PC-3 (cell line): ENCODE measurements around the gene CASP8. TPM values are rescaled to one million over a fixed set of nuclear protein-coding genes. Genes with fewer than 3 reads are reported as not detected.

Source experiments
- ATAC-seq: fragments of 200-7000 bp; cut with Tn5 transposase; 2 replicates; pipeline ENCODE4 v1.9.1; 2020; ENCODE audit warnings: mild to moderate bottlenecking, moderate library complexity
- BruUV-seq: library from RNA; stranded (reverse); fragments of 400-500 nt; replicated peaks from 2 replicates; lab custom pipeline; 2021; lab: Mats Ljungman, UMichigan
- CTCF ChIA-PET: fragments of 300-600 bp; sonication (Branson Sonifier 250); formaldehyde crosslinking; loops from one replicate; lab custom pipeline; 2022; ENCODE audit warnings: antibody characterized with exemption; lab: Charles Lee
- POLR2A ChIA-PET: fragments of 300-600 bp; sonication (Branson Sonifier 250); formaldehyde crosslinking; loops from one replicate; lab custom pipeline; 2022; ENCODE audit warnings: antibody characterized with exemption; ENCODE audit not compliant: unreplicated experiment; lab: Charles Lee
- DNase-seq: peaks from one replicate; pipeline ENCODE4 v3.0.0-alpha.2; 2015
- H2AFZ ChIP-seq: fragments of 300-600 bp; sonication (generic); 2 replicates; pipeline ENCODE4 v1.6.0; 2016; ENCODE audit warnings: antibody characterized with exemption, low read length
- H3F3A ChIP-seq: fragments of 300-600 bp; sonication (generic); one replicate; pipeline ENCODE4 v1.6.0; 2017; ENCODE audit warnings: antibody characterized with exemption, low read length, control low read depth, mild to moderate bottlenecking; ENCODE audit not compliant: unreplicated experiment
- H3K27ac ChIP-seq: fragments of 300-600 bp; sonication (generic); 2 replicates; pipeline ENCODE4 v1.5.1; 2016; ENCODE audit warnings: mild to moderate bottlenecking, low read length
- H3K27me3 ChIP-seq: fragments of 300-600 bp; sonication (generic); 2 replicates; pipeline ENCODE4 v1.6.1; 2016; ENCODE audit warnings: low read length, mixed read lengths
- H3K36me3 ChIP-seq: fragments of 300-600 bp; sonication (generic); 2 replicates; pipeline ENCODE4 v1.6.1; 2016; ENCODE audit warnings: low read depth, mixed run types, low read length, mixed read lengths
- H3K4me1 ChIP-seq: fragments of 300-600 bp; sonication (generic); 2 replicates; pipeline ENCODE4 v1.5.1; 2016; ENCODE audit warnings: low read length; ENCODE audit not compliant: insufficient read depth
- H3K4me2 ChIP-seq: fragments of 300-600 bp; sonication (generic); 2 replicates; pipeline ENCODE4 v1.6.0; 2016; ENCODE audit warnings: low read length
- H3K4me3 ChIP-seq: fragments of 300-600 bp; sonication (generic); 2 replicates; pipeline ENCODE4 v1.5.1; 2016; ENCODE audit warnings: mild to moderate bottlenecking, low read length, mixed read lengths
- H3K79me2 ChIP-seq: fragments of 300-600 bp; sonication (generic); 2 replicates; pipeline ENCODE4 v1.6.1; 2017; ENCODE audit warnings: low read length, mixed read lengths
- H3K9ac ChIP-seq: fragments of 300-600 bp; sonication (generic); 2 replicates; pipeline ENCODE4 v1.6.0; 2016; ENCODE audit warnings: mild to moderate bottlenecking, low read length
- H3K9me2 ChIP-seq: fragments of 300-600 bp; sonication (generic); replicated peaks from 2 replicates; pipeline ENCODE4 v1.6.1; 2016; ENCODE audit warnings: mixed run types, low read length, mixed read lengths
- H3K9me3 ChIP-seq: fragments of 300-600 bp; sonication (generic); 2 replicates; pipeline ENCODE4 v1.6.1; 2016; ENCODE audit warnings: low read length, mixed read lengths
- H4K20me1 ChIP-seq: fragments of 300-600 bp; sonication (generic); 2 replicates; pipeline ENCODE4 v1.6.1; 2016; ENCODE audit warnings: low read length, mixed read lengths
- EZH2 ChIP-seq: fragments of 300-600 bp; sonication (generic); IDR thresholded peaks from one replicate; pipeline ENCODE4 v1.6.1; 2017; ENCODE audit warnings: antibody characterized with exemption, mild to moderate bottlenecking, low read length; ENCODE audit not compliant: unreplicated experiment
- EZH2phosphoT487 ChIP-seq: fragments of 300-600 bp; sonication (generic); IDR thresholded peaks from 2 replicates; pipeline ENCODE4 v1.6.1; 2018; ENCODE audit warnings: mild to moderate bottlenecking, antibody characterized with exemption, low read length, borderline replicate concordance
- intact Hi-C: fragments of 100-400 bp; cut with micrococcal nuclease; formaldehyde crosslinking; loops from 2 replicates; pipeline ENCODE4 v1.9.0; 2023
- total RNA-seq: library from RNA; depleted of rRNA; stranded (reverse); fragments of >200 nt; gene quantifications from 2 replicates; pipeline ENCODE4 v1.2.3, GENCODE V29; 2014
- TF ChIP-seq, protein P1 (sequence below): fragments of 300-600 bp; sonication (generic); conservative IDR thresholded peaks from 2 replicates; pipeline ENCODE4 v1.5.1; 2017; ENCODE audit warnings: antibody characterized with exemption, low read depth, mild to moderate bottlenecking, low read length

Gene CASP8
- total RNA-seq, 1 experiment from 2014 or later: 29.4 TPM

GRCh38 chr2:201307876-201308275 lies 47.5 kb downstream of the CASP8 start:
- Histone ChIP-seq H3K9ac (no peak overlapping the region), H3F3A (no peaks in the 10 kb centered on the region), H4K20me1 (no peaks in the 10 kb centered on the region), H3K36me3 (no peaks in the 10 kb centered on the region), H3K4me1 (no peaks in the 10 kb centered on the region), H3K27me3 (no peaks in the 10 kb centered on the region), H3K9me2 (no peaks in the 10 kb centered on the region), H3K4me2 (no peak overlapping the region), H3K4me3 (no peak overlapping the region), H3K9me3 (no peaks in the 10 kb centered on the region), H2AFZ (no peak overlapping the region), H3K79me2 (no peaks in the 10 kb centered on the region), H3K27ac (no peak overlapping the region)
- ChIA-PET POLR2A (no interaction called here), CTCF (no interaction called here)
- no peak for TF ChIP-seq EZH2
- TF ChIP-seq, protein P1, sequence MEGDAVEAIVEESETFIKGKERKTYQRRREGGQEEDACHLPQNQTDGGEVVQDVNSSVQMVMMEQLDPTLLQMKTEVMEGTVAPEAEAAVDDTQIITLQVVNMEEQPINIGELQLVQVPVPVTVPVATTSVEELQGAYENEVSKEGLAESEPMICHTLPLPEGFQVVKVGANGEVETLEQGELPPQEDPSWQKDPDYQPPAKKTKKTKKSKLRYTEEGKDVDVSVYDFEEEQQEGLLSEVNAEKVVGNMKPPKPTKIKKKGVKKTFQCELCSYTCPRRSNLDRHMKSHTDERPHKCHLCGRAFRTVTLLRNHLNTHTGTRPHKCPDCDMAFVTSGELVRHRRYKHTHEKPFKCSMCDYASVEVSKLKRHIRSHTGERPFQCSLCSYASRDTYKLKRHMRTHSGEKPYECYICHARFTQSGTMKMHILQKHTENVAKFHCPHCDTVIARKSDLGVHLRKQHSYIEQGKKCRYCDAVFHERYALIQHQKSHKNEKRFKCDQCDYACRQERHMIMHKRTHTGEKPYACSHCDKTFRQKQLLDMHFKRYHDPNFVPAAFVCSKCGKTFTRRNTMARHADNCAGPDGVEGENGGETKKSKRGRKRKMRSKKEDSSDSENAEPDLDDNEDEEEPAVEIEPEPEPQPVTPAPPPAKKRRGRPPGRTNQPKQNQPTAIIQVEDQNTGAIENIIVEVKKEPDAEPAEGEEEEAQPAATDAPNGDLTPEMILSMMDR: no peak
- intact Hi-C loops: no loop called here
- DNase-seq: no peak
- BruUV-seq: no TSS peak
- no peak for ATAC-seq

DNA sequence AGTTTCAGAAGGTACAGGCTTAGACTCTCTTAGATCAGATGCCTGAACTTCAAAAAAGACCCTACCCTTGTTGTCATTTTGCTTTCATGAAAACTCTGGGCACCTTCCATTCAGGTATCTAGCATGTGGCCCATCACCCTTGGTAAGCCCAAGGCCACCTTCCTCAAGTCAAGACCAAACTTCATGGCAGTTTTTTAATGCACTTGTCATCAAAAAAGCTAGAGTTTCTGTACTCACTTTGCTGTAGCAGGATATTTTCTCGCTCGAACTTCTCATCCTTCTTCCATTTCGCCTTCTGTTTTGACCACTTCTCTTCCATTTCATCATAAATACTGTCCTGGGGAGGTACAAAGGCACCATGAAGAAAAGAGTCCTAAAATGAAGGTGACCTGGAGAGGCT lies 48.6 kb downstream of the CASP8 start:
- ChIA-PET CTCF (no interaction called here), POLR2A (no interaction called here)
- H4K20me1 ChIP-seq: no peaks in the 10 kb centered on the region
- no TSS peak for BruUV-seq
- no peaks in the 10 kb centered on the region for H3K36me3 ChIP-seq
- H3K4me3 ChIP-seq: no peak overlapping the region
- no peaks in the 10 kb centered on the region for H3K9me2 ChIP-seq
- H3K9me3 ChIP-seq: no peaks in the 10 kb centered on the region
- H3F3A ChIP-seq: no peaks in the 10 kb centered on the region
- intact Hi-C loops: no loop called here
- H3K27me3 ChIP-seq: no peaks in the 10 kb centered on the region
- H3K4me1 ChIP-seq: no peaks in the 10 kb centered on the region
- H3K79me2 ChIP-seq: no peaks in the 10 kb centered on the region
- DNase-seq: no peak
- no peak overlapping the region for H3K9ac ChIP-seq
- no peak overlapping the region for H3K4me2 ChIP-seq
- H2AFZ ChIP-seq: no peak overlapping the region
- ATAC-seq: no peak
- H3K27ac ChIP-seq: no peak overlapping the region
- TF ChIP-seq EZH2phosphoT487: no peak
- TF ChIP-seq, protein P1: no peak
- TF ChIP-seq EZH2: no peak

DNA sequence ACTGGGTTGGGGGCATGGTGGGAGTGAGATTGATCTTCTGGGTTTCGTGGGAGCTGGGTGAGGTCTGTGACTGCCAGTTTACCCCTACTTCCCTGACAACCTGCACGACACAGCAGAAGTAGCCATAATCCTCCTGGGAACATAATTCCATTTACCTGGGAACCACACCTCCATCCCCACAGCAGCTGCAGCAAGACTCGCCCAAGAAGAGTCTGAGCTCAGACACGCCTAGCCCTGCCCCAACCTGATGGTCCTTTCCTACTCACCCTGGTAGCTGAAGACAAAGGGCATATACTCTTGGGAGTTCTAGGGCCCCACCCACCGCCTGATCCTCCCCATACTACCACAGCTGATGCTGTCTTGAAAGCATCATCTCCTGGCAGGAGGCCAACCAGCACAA lies 53.0 kb downstream of the CASP8 start:
- no peaks in the 10 kb centered on the region for H3K4me1 ChIP-seq
- H3K9ac ChIP-seq: no peak overlapping the region
- POLR2A ChIA-PET: no interaction called here
- ATAC-seq: no peak
- BruUV-seq: no TSS peak
- DNase-seq: no peak
- no peaks in the 10 kb centered on the region for H3K9me3 ChIP-seq
- H3K4me3 ChIP-seq: no peak overlapping the region
- no peaks in the 10 kb centered on the region for H4K20me1 ChIP-seq
- intact Hi-C loops: no loop called here
- no peak overlapping the region for H2AFZ ChIP-seq
- H3K4me2 ChIP-seq: no peak overlapping the region
- no peaks in the 10 kb centered on the region for H3K36me3 ChIP-seq
- no peak for TF ChIP-seq EZH2phosphoT487
- no peak for TF ChIP-seq EZH2
- TF ChIP-seq, protein P1: no peak
- H3K27ac ChIP-seq: no peak overlapping the region
- no peaks in the 10 kb centered on the region for H3K27me3 ChIP-seq
- no peaks in the 10 kb centered on the region for H3K9me2 ChIP-seq
- no peaks in the 10 kb centered on the region for H3F3A ChIP-seq
- H3K79me2 ChIP-seq: no peaks in the 10 kb centered on the region
- CTCF ChIA-PET: no interaction called here
